HepG2 (cell line): Measurements from ENCODE around the gene RDH13.

Experiments used
- ELF4 ChIP-seq: sonication (generic); formaldehyde crosslinking; IDR thresholded peaks from 2 replicates; pipeline ENCODE4 v1.5.0; 2020; ENCODE audit warnings: missing genetic modification reagents, mild to moderate bottlenecking, moderate library complexity, borderline replicate concordance
- FOSL1 ChIP-seq: sonication (generic); formaldehyde crosslinking; IDR thresholded peaks from 2 replicates; pipeline ENCODE4 v1.9.0; 2021; ENCODE audit warnings: missing genetic modification reagents, borderline replicate concordance
- GABPA ChIP-seq, 2 experiments: IDR thresholded peaks; 2 replicates each; pipeline ENCODE4 v1.6.1; 2011 to 2016; ENCODE audit warnings: low read depth in 2 of 2, low read length in 1 of 2, missing biosample characterization in 1 of 2, missing genetic modification characterization in 1 of 2
- KDM1A ChIP-seq: IDR thresholded peaks from 2 replicates; pipeline ENCODE4 v1.6.1; 2016; ENCODE audit warnings: missing compliant biosample characterization
- NR2F1 ChIP-seq, 2 experiments: fragments of 450-650 bp in 1 of 2; formaldehyde crosslinking in 1 of 2; IDR thresholded peaks; 2 replicates each; pipeline versions ENCODE4 v1.5.0 to v1.6.1; 2016 to 2020; ENCODE audit warnings: mild to moderate bottlenecking in 1 of 2, missing compliant biosample characterization in 1 of 2, missing genetic modification reagents in 1 of 2, moderate library complexity in 1 of 2
- PLRG1 ChIP-seq: fragments of 450-650 bp; conservative IDR thresholded peaks from 2 replicates; pipeline ENCODE4 v1.6.1; 2016
- ZFP62 ChIP-seq: sonication (generic); formaldehyde crosslinking; IDR thresholded peaks from 2 replicates; pipeline ENCODE4 v1.4.0; 2020; ENCODE audit warnings: missing genetic modification reagents
- ZSCAN22 ChIP-seq: sonication (generic); formaldehyde crosslinking; IDR thresholded peaks from 2 replicates; pipeline ENCODE4 v1.4.0; 2020; ENCODE audit warnings: mild to moderate bottlenecking, missing genetic modification reagents
- TF ChIP-seq, protein P1 (sequence below): sonication (generic); formaldehyde crosslinking; IDR thresholded peaks from 2 replicates; pipeline ENCODE4 v1.8.1; 2023; ENCODE audit warnings: mild to moderate bottlenecking, missing genetic modification reagents
- TF ChIP-seq, protein P2 (sequence below): sonication (generic); formaldehyde crosslinking; IDR thresholded peaks from 2 replicates; pipeline ENCODE4 v1.5.0; 2020; ENCODE audit warnings: mild to moderate bottlenecking, missing genetic modification reagents
- TF ChIP-seq, protein P3 (sequence below): sonication (generic); formaldehyde crosslinking; IDR thresholded peaks from 2 replicates; pipeline ENCODE4 v1.8.1; 2023; ENCODE audit warnings: mild to moderate bottlenecking, missing genetic modification reagents, borderline replicate concordance

DNA sequence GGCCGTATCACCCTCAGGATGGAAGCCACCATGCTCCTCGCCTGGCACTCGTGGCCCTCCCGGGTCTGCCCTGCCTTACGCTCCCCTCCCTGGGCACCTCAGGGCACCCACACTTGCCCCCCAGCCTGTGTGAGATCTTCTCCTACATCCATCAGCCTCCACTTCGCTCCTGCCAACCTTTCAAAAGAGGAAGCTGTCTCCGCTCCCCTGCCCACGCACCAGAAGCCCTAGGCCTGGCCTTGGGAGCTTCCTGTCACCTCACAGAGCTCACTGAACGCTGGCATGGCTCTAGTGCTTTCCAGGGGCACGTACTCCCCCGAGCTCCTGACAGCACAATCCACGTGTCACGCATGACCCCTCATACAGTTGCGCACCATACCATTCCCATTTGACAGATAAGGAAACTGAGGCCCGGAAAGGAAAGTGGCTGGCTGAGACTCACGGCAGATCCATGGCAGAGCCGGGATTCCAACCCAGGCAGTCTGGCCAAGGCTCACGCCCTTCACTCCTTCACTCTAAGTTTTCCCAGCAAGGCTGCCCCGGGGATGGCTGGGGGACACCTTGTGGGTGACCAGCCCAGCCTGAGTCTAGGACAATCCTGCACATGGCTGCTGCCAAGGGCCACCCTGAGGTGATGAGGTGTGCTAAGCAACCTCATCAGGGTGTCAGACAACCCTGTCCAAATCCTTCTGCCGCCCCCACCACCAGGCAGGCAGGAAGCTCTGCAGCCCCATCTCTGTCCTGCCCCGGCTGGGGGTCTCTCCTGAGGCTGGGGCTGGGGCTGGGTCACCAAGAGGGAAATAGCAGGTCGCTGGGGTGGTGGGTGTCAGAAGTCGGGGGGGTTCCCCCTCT is 35.1 kb upstream of the RDH13 start:
- TF ChIP-seq FOSL1 (CRISPR knock-in tag), result no peak
- TF ChIP-seq PLRG1, result no peak
- TF ChIP-seq, protein P1, sequence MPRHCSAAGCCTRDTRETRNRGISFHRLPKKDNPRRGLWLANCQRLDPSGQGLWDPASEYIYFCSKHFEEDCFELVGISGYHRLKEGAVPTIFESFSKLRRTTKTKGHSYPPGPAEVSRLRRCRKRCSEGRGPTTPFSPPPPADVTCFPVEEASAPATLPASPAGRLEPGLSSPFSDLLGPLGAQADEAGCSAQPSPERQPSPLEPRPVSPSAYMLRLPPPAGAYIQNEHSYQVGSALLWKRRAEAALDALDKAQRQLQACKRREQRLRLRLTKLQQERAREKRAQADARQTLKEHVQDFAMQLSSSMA, result no peak
- no peak for TF ChIP-seq ELF4 (CRISPR knock-in tag)
- TF ChIP-seq ZFP62 (CRISPR knock-in tag), result no peak
- TF ChIP-seq GABPA (IDR thresholded peaks at IDR 0.05; ENCODE audit: low read depth, low read length), result no peak
- no peak for TF ChIP-seq GABPA (CRISPR knock-in tag; IDR thresholded peaks at IDR 0.05; ENCODE audit: low read depth)
- TF ChIP-seq, protein P2, sequence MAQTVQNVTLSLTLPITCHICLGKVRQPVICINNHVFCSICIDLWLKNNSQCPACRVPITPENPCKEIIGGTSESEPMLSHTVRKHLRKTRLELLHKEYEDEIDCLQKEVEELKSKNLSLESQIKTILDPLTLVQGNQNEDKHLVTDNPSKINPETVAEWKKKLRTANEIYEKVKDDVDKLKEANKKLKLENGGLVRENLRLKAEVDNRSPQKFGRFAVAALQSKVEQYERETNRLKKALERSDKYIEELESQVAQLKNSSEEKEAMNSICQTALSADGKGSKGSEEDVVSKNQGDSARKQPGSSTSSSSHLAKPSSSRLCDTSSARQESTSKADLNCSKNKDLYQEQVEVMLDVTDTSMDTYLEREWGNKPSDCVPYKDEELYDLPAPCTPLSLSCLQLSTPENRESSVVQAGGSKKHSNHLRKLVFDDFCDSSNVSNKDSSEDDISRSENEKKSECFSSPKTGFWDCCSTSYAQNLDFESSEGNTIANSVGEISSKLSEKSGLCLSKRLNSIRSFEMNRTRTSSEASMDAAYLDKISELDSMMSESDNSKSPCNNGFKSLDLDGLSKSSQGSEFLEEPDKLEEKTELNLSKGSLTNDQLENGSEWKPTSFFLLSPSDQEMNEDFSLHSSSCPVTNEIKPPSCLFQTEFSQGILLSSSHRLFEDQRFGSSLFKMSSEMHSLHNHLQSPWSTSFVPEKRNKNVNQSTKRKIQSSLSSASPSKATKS (CRISPR knock-in tag), result no peak
- TF ChIP-seq NR2F1 (CRISPR knock-in tag; IDR thresholded peaks at IDR 0.05), result no peak
- TF ChIP-seq KDM1A (CRISPR knock-in tag), result no peak
- TF ChIP-seq ZSCAN22 (CRISPR knock-in tag), result no peak
- TF ChIP-seq, protein P3, sequence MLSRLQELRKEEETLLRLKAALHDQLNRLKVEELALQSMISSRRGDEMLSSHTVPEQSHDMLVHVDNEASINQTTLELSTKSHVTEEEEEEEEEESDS, result no peak
